Measurements from ENCODE around the gene DYNC2LI1.

DYNC2LI1 gene

GRCh38 chr2:43764086-43764705, 9.6 kb upstream of the DYNC2LI1 start:
- TF ChIP-seq TAF1 (IDR thresholded peaks at IDR 0.05; ENCODE audit: borderline replicate concordance, insufficient read depth, low read length) (no peak), SIN3A (IDR thresholded peaks at IDR 0.05; ENCODE audit: borderline replicate concordance, insufficient read depth, low read length) (no peak), FOXP2 (optimal IDR thresholded peaks at IDR 0.05; ENCODE audit: borderline replicate concordance, extremely low read depth, extremely low read length, insufficient read depth) (no peak), POLR2AphosphoS5 (IDR thresholded peaks at IDR 0.05; ENCODE audit: low read depth, low read length) (no peak)
- TF ChIP-seq, protein P1, sequence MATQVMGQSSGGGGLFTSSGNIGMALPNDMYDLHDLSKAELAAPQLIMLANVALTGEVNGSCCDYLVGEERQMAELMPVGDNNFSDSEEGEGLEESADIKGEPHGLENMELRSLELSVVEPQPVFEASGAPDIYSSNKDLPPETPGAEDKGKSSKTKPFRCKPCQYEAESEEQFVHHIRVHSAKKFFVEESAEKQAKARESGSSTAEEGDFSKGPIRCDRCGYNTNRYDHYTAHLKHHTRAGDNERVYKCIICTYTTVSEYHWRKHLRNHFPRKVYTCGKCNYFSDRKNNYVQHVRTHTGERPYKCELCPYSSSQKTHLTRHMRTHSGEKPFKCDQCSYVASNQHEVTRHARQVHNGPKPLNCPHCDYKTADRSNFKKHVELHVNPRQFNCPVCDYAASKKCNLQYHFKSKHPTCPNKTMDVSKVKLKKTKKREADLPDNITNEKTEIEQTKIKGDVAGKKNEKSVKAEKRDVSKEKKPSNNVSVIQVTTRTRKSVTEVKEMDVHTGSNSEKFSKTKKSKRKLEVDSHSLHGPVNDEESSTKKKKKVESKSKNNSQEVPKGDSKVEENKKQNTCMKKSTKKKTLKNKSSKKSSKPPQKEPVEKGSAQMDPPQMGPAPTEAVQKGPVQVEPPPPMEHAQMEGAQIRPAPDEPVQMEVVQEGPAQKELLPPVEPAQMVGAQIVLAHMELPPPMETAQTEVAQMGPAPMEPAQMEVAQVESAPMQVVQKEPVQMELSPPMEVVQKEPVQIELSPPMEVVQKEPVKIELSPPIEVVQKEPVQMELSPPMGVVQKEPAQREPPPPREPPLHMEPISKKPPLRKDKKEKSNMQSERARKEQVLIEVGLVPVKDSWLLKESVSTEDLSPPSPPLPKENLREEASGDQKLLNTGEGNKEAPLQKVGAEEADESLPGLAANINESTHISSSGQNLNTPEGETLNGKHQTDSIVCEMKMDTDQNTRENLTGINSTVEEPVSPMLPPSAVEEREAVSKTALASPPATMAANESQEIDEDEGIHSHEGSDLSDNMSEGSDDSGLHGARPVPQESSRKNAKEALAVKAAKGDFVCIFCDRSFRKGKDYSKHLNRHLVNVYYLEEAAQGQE (IDR thresholded peaks at IDR 0.05; ENCODE audit: insufficient read depth in 1 of 2, low read depth in 2 of 2, low read length in 2 of 2), result no peak

- no peak for TF ChIP-seq SIN3A (IDR thresholded peaks at IDR 0.05; ENCODE audit: borderline replicate concordance, insufficient read depth, low read length)
Measured at GRCh38 chr2:43766006-43766405, 7.8 kb upstream of the DYNC2LI1 start.

DNA sequence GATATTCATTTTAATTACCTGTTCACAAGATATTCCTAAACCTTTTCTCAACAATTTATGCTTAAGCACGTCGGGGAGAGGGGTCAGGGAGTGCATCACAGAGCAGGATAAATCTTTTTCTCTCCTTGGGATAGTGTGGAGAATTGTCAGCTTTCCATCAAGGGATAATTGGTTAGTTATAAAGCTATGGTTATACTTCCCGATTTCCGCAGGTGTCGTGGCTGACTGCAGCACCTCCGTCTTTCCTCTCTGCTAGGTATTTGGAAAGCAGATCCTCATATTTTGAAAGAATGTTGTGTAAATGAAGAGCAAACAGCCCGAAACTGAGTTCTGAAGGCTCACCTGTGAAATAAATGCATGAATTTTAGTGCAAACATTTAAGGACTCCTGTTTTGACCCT, 778 bp downstream of the DYNC2LI1 start:
- TF ChIP-seq SIN3A (IDR thresholded peaks at IDR 0.05; ENCODE audit: borderline replicate concordance, insufficient read depth, low read length) (no peak), POLR2AphosphoS5 (IDR thresholded peaks at IDR 0.05; ENCODE audit: low read depth, low read length) (no peak), FOXP2 (optimal IDR thresholded peaks at IDR 0.05; ENCODE audit: borderline replicate concordance, extremely low read depth, extremely low read length, insufficient read depth) (no peak), TAF1 (IDR thresholded peaks at IDR 0.05; ENCODE audit: borderline replicate concordance, insufficient read depth, low read length) (no peak)
- TF ChIP-seq, protein P1 (IDR thresholded peaks at IDR 0.05; ENCODE audit: insufficient read depth in 1 of 2, low read depth in 2 of 2, low read length in 2 of 2), result no peak

- no peak for TF ChIP-seq SIN3A (IDR thresholded peaks at IDR 0.05; ENCODE audit: borderline replicate concordance, insufficient read depth, low read length)
- TF ChIP-seq TAF1 (IDR thresholded peaks at IDR 0.05; ENCODE audit: borderline replicate concordance, insufficient read depth, low read length), result no peak
Measured at GRCh38 chr2:43776324-43776723, 2.5 kb downstream of the DYNC2LI1 start.

DNA sequence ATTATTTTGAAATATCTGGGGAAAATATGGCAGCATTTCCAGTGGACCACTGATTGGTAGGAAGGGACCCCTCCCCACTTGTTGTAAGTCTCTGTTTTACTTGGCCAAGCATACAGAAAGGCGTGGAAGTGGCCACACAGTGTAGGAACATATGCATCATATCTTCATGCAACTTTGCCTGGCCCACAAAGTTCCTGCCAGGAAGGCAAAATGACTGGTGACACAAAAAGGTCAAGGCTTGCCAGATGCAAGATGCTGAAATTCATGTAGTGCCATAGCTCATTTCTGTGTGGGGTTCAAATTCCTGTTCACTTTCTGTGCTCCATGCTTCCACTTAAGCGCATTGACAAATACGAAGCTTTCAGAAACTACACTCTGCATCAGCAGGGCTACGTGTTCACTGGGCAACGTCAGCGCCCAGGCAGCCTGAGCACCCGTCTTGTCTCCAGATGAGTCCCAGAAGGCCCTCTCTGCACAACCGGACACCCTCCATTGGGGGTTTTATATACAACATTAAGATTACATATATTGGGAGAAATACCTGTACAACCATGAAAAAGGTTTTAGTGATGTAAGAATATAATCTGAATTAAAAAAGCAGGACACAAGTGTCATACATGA, 3.6 kb downstream of the DYNC2LI1 start:
- no peak for TF ChIP-seq POLR2AphosphoS5 (IDR thresholded peaks at IDR 0.05; ENCODE audit: low read depth, low read length)
- TF ChIP-seq FOXP2 (optimal IDR thresholded peaks at IDR 0.05; ENCODE audit: borderline replicate concordance, extremely low read depth, extremely low read length, insufficient read depth), result no peak
- TF ChIP-seq TAF1 (IDR thresholded peaks at IDR 0.05; ENCODE audit: borderline replicate concordance, insufficient read depth, low read length), result no peak
- TF ChIP-seq SIN3A (IDR thresholded peaks at IDR 0.05; ENCODE audit: borderline replicate concordance, insufficient read depth, low read length), result no peak

- TF ChIP-seq TAF1 (IDR thresholded peaks at IDR 0.05; ENCODE audit: borderline replicate concordance, insufficient read depth, low read length) (no peak), POLR2AphosphoS5 (IDR thresholded peaks at IDR 0.05; ENCODE audit: low read depth, low read length) (no peak), SIN3A (IDR thresholded peaks at IDR 0.05; ENCODE audit: borderline replicate concordance, insufficient read depth, low read length) (no peak)
- TF ChIP-seq, protein P1 (IDR thresholded peaks at IDR 0.05; ENCODE audit: insufficient read depth in 1 of 2, low read depth in 2 of 2, low read length in 2 of 2), result no peak
Measured at GRCh38 chr2:43778233-43778632, 4.4 kb downstream of the DYNC2LI1 start.

Measured in PFSK-1 (cell line).